ENCODE results near the gene VCP. TPM values are rescaled to one million over a fixed set of nuclear protein-coding genes. Genes with fewer than 3 reads are reported as not detected.

Gene VCP
- total RNA-seq, 1 experiment from 2014 or later = 386 TPM

- DNase-seq (ENCODE audit: low spot score) = no peak
These were observed 31.3 kb upstream of the VCP start for GRCh38 chr9:35103660-35104191.

- peak; percentile 92 for DNase-seq (ENCODE audit: low spot score)
These were observed 30.6 kb upstream of the VCP start, which contains the start of gene STOML2 for GRCh38 chr9:35102769-35103659. Gene STOML2, minus strand, starts transcription at chr9:35103131. Its CDS starts 37 bp downstream, at chr9:35103094.

GRCh38 chr9:35102465-35102768 lies 30.0 kb upstream of the VCP start:
- DNase-seq (ENCODE audit: low spot score) = no peak

- DNase-seq (ENCODE audit: low spot score) = no peak
These were observed 25.1 kb upstream of the VCP start for GRCh38 chr9:35097573-35097972.

- peak; percentile 66 for DNase-seq (ENCODE audit: low spot score)
These were observed 23.8 kb upstream of the VCP start, which contains the start of gene PIGO for GRCh38 chr9:35096035-35096849. Gene PIGO, minus strand, starts transcription at chr9:35096591. Its CDS starts 1,026 bp downstream, at chr9:35095565.

- no peak for DNase-seq (ENCODE audit: low spot score)
These were observed 19.1 kb upstream of the VCP start for GRCh38 chr9:35091536-35091935.

- no peak for DNase-seq (ENCODE audit: low spot score)
These were observed 17.0 kb upstream of the VCP start for GRCh38 chr9:35089434-35089833.

- DNase-seq (ENCODE audit: low spot score) = no peak
These were observed 12.7 kb upstream of the VCP start for GRCh38 chr9:35085078-35085477.

GRCh38 chr9:35079426-35080341 lies 7.3 kb upstream of the VCP start, which contains the start of gene FANCG:
Gene FANCG, minus strand, starts transcription at chr9:35079942. Its CDS starts 418 bp downstream, at chr9:35079524.
- DNase-seq (ENCODE audit: low spot score) = peak; percentile 83

GRCh38 chr9:35079041-35079425 lies 6.6 kb upstream of the VCP start:
- DNase-seq (ENCODE audit: low spot score) = no peak

- DNase-seq (ENCODE audit: low spot score) = no peak
These were observed 5.6 kb upstream of the VCP start for GRCh38 chr9:35078066-35078465.

- DNase-seq (ENCODE audit: low spot score) = no peak
These were observed 4.4 kb upstream of the VCP start for GRCh38 chr9:35076848-35077247.

- no peak for DNase-seq (ENCODE audit: low spot score)
These were observed 2.9 kb upstream of the VCP start for GRCh38 chr9:35075358-35075757.

GRCh38 chr9:35074791-35075190 lies 2.4 kb upstream of the VCP start:
- DNase-seq (ENCODE audit: low spot score) = no peak

GRCh38 chr9:35074141-35074540 lies 1.7 kb upstream of the VCP start:
- no peak for DNase-seq (ENCODE audit: low spot score)

GRCh38 chr9:35073279-35073612 lies 821 bp upstream of the VCP start:
- DNase-seq (ENCODE audit: low spot score) = no peak

- DNase-seq (ENCODE audit: low spot score) = peak; percentile 61
These were observed 488 bp downstream of the VCP start for GRCh38 chr9:35071814-35072460.

- peak; percentile 45 for DNase-seq (ENCODE audit: low spot score)
These were observed 1.3 kb downstream of the VCP start for GRCh38 chr9:35070823-35071813.

GRCh38 chr9:35069020-35069419 lies 3.4 kb downstream of the VCP start:
- DNase-seq (ENCODE audit: low spot score) = no peak

- DNase-seq (ENCODE audit: low spot score) = no peak
These were observed 5.4 kb downstream of the VCP start for GRCh38 chr9:35067056-35067455.
